Nephron (organoid): ENCODE results near the gene ATP11A.

Source experiments
- H3K27ac Mint-ChIP-seq, 3 experiments: 2 replicates each; pipeline ENCODE4 v1.8.0; 2020; ENCODE audit warnings: mixed read lengths in 3 of 3, mild to moderate bottlenecking in 2 of 3, moderate library complexity in 1 of 3
- H3K27me3 Mint-ChIP-seq: 2 replicates; pipeline ENCODE4 v1.8.0; 2021; ENCODE audit warnings: low read depth, mild to moderate bottlenecking, moderate library complexity, mixed read lengths
- H3K36me3 Mint-ChIP-seq: 2 replicates; pipeline ENCODE4 v1.8.0; 2020; ENCODE audit warnings: low read depth, mixed read lengths
- H3K4me1 Mint-ChIP-seq: 2 replicates; pipeline ENCODE4 v1.8.0; 2020; ENCODE audit warnings: mixed read lengths
- H3K4me3 Mint-ChIP-seq, 3 experiments: 2 replicates each; pipeline ENCODE4 v1.8.0; 2020; ENCODE audit warnings: mild to moderate bottlenecking in 3 of 3, mixed read lengths in 3 of 3, moderate library complexity in 2 of 3
- H3K9me3 Mint-ChIP-seq: 2 replicates; pipeline ENCODE4 v1.8.0; 2020; ENCODE audit warnings: mixed read lengths
- CTCF ChIP-seq, 3 experiments: fragments of 200-600 bp; sonication (generic); IDR thresholded peaks; one replicate each; pipeline ENCODE4 v1.5.0; 2021; ENCODE audit warnings: antibody characterized with exemption in 3 of 3; ENCODE audit not compliant: unreplicated experiment in 3 of 3

Gene ATP11A

GRCh38 chr13:112790735-112791641 lies 101.2 kb downstream of the ATP11A start:
- no peaks in the 10 kb centered on the region for H3K27me3 Mint-ChIP-seq
- peaks cover 3% of the 10 kb centered on the region for H3K9me3 Mint-ChIP-seq
- peak overlapping the region in 1 of 3 experiments; percentile 59 for H3K27ac Mint-ChIP-seq
- TF ChIP-seq CTCF (IDR thresholded peaks at IDR 0.05; ENCODE audit: unreplicated experiment in 3 of 3) = no peak
- peaks cover 8% of the 10 kb centered on the region for H3K4me1 Mint-ChIP-seq
- no peak overlapping the region for H3K4me3 Mint-ChIP-seq
- H3K36me3 Mint-ChIP-seq = peaks cover 51% of the 10 kb centered on the region

- no peak for TF ChIP-seq CTCF (IDR thresholded peaks at IDR 0.05; ENCODE audit: unreplicated experiment in 3 of 3)
- Mint-ChIP-seq H3K4me1 (peaks cover 10% of the 10 kb centered on the region), H3K9me3 (peaks cover 2% of the 10 kb centered on the region), H3K36me3 (peaks cover 55% of the 10 kb centered on the region), H3K27me3 (no peaks in the 10 kb centered on the region), H3K4me3 (no peak overlapping the region), H3K27ac (peak overlapping the region in 2 of 3 experiments; percentile 31 to 69)
These were observed 102.0 kb downstream of the ATP11A start for GRCh38 chr13:112791663-112792440.

GRCh38 chr13:112792511-112792910 lies 102.7 kb downstream of the ATP11A start:
- Mint-ChIP-seq H3K4me1 (peaks cover 10% of the 10 kb centered on the region), H3K9me3 (peaks cover 2% of the 10 kb centered on the region), H3K27me3 (no peaks in the 10 kb centered on the region), H3K27ac (peak overlapping the region in 2 of 3 experiments; percentile 31 to 69), H3K36me3 (peaks cover 60% of the 10 kb centered on the region), H3K4me3 (no peak overlapping the region)
- TF ChIP-seq CTCF (IDR thresholded peaks at IDR 0.05; ENCODE audit: unreplicated experiment in 3 of 3) = no peak

- H3K4me1 Mint-ChIP-seq = peaks cover 10% of the 10 kb centered on the region
- no peak overlapping the region for H3K4me3 Mint-ChIP-seq
- H3K36me3 Mint-ChIP-seq = peaks cover 61% of the 10 kb centered on the region
- no peak overlapping the region for H3K27ac Mint-ChIP-seq
- peaks cover 9% of the 10 kb centered on the region for H3K9me3 Mint-ChIP-seq
- H3K27me3 Mint-ChIP-seq = no peaks in the 10 kb centered on the region
- no peak for TF ChIP-seq CTCF (IDR thresholded peaks at IDR 0.05; ENCODE audit: unreplicated experiment in 3 of 3)
These were observed 104.0 kb downstream of the ATP11A start for GRCh38 chr13:112793545-112794445.

GRCh38 chr13:112795277-112795676 lies 105.4 kb downstream of the ATP11A start:
- Mint-ChIP-seq H3K9me3 (peaks cover 21% of the 10 kb centered on the region), H3K27ac (no peak overlapping the region), H3K36me3 (peaks cover 64% of the 10 kb centered on the region), H3K4me3 (no peak overlapping the region), H3K4me1 (peaks cover 10% of the 10 kb centered on the region), H3K27me3 (no peaks in the 10 kb centered on the region)
- no peak for TF ChIP-seq CTCF (IDR thresholded peaks at IDR 0.05; ENCODE audit: unreplicated experiment in 3 of 3)
